NCI-H1694 treated with DMSO at 0.1 percent for 48 hours (cell line): ENCODE measurements around the gene ADAMTS17.
"Not testable (repeated sequence)": the region's sequence is repeated elsewhere in the genome, so short reads cannot be mapped to it uniquely, and the experiment has no call there.

Experiments used
- DNase-seq: peaks from one replicate; lab custom pipeline; 2025; lab: John Stamatoyannopoulos, UW

ADAMTS17 gene

DNA sequence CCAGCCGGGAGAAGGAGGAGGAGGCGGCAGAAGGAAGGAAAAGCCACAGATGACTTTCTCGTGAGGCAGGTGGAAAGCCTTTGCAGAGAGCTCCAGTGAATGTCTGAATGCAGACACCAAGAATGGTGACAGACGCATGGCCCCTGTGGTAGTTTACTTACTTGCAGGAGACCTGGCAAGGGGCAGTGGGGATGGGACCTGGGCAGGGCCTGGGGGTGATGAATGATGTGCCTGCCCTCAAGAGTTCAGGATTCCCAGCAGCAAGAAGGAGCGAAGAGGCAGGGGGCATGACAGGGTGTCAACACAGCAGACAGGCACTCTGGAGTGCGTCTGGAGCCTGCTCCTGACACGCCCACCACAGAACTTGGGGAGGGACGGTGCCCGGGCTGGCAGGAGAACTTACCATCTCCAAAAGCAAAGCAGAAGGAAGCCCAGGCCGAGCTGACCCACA is 348.1 kb downstream of the ADAMTS17 start:
- DNase-seq: no peak

DNA sequence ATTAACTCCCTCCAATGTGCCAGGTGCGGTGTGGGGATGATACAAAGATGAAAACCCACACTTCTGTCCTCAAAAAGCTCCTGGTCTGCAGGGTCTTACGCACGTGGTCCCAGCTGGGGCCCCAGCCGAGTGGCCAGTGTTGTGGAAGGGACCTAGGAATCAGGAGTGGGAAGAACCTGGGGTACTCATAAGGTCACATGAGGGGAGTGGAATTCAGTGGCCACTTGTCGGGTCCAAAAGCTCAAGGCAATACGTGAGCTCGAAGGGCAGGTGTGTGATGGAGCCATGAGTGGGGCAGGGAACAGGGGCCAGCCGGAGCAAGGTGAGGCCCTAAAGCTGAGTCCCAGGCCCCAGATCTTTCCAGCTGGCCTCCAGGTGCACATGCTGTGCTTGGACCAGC is 348.5 kb downstream of the ADAMTS17 start:
- no peak for DNase-seq

DNA sequence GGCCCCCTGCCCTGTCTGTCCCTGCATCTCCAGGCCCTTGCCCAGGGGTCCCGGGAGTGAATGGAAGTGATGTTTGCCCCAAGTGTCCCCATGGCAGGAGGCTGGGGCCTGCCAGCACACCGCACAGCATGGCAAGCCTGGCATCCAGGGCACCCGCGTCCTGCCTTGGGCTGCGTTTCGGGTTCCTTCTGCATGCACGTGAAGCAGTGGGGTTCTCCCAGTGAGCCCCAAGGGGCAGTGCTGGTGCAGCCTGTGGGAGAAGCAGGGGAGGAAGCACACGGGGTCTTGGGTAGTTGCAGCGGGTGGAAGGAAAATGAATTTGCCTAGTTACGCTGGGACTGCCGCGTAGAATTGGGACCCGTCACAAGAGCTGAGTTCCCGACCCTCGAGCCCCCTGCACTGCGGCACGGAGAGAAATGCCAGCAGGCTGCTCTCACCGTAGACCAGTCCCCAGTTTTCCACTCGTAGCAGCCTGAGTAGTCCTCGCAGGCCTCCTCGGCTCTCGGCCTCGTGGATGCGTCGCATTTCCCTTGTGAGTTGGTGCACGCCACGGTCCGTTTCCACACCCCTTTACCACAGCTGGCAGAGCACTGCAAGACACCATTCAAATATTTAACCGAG is 349.1 kb downstream of the ADAMTS17 start:
- no peak for DNase-seq

DNA sequence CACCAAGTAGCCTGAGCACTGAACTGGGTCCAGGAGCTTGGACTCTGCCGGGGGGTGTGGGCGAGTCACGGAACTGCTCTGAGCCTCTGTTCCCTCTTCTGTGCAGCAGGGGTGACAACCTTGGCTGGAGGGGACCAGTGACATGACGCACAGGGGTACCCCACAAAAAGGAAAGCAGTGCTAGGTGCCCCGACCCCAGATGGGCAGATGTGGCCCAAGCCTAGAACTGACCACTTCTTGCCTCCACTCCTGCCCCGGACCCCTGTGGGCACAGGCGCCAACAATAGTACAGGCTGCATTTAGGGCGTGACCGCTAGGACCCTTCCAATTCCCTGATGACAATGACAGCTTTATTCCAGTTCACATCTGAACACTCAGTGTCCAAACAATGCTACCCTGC is 352.7 kb downstream of the ADAMTS17 start:
- DNase-seq: no peak

DNA sequence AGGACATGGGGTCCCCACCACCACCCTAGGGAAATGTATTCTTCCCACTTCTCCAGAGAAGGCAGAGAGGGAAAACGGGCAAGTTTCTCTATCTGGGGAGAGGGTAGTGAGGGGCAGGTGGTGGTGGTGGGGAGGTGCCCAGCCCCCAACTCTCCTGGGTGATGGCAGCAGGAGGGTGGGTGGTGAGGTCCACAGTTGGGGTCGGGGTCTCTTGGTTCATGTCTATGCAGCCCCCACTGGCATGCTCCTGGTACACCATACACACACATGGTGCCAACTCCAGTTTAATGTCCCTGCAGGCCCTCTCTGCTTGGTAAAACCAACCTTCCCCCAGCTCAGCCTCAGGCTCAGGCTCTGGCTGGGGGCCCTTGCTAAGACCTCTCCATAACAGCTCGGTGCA is 354.1 kb downstream of the ADAMTS17 start:
- no peak for DNase-seq

DNA sequence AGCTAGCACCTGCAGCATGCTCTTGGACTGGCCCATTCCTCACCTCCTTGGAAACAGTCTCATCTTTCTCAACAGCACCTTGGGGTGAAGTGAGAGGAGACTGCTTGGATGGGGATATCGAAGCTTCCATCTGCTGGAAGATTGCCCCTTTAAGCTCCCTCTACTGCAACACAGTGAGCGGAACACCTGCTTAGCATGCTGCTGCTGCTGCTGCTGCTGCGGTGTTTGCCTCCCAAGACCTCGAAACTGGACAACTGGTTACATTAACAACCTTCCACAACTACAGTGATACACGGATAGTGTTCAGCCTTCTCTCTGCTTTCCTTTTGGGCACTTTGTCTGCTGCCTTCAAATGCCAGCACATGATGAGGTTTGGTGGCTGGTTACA is 354.7 kb downstream of the ADAMTS17 start:
- no peak for DNase-seq

DNA sequence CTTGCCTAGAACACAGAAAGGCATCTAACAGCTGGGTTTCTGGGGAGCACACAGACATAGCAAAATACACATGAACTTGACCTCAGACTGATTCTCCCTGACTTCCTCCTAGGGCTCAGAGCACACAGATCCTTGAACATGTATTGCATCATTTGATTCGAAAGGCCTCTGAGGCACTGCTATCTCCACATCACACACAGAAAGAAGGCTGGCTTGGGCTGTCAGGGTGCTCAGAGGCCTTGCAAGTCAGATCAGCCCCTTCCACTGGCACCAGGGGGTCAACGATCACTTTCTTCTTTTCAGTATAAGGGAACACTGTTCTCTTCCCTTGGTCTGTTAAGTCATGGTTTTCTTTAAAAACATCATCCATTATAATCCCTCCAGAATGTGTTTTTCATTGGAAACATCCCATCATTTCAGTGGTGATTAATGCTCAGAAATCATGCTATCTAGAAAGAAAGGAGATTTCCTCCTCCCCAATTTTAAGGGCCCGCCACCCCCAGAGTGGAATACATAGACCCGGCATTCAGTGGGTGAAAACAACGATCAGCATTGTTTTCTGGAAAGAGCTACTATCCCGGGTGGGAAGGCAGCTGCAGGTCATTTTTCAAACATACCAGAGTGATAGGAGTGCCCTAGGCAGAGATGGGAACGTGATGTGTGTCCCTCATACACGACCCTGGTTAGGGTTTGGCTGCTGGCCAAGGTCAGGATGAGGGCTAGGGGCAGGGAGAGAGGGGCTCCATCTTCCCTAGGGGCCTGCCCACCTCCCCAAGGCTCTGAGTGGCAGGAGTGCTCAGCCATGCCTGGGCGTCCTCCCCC is 355.3 kb downstream of the ADAMTS17 start:
- DNase-seq: no peak

DNA sequence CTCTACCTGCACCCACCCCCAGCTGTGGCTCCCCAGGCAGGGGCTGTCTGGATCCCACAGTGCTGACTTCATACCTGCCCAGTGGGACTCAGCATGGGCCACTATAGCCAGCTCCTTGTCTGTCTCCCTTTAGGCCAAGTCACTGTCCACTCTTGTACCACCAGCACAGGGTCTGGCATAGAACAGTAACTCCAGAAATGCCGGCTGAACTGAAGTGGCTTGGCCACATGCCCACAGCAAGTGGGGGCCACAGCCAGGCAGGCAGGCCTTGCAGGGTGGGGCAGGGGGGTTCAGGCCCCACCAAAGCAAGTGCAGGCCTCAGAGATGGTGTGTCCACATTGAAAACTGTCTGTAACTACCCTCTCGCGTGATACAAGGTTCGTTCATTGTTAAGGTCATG is 355.9 kb downstream of the ADAMTS17 start:
- DNase-seq: no peak

DNA sequence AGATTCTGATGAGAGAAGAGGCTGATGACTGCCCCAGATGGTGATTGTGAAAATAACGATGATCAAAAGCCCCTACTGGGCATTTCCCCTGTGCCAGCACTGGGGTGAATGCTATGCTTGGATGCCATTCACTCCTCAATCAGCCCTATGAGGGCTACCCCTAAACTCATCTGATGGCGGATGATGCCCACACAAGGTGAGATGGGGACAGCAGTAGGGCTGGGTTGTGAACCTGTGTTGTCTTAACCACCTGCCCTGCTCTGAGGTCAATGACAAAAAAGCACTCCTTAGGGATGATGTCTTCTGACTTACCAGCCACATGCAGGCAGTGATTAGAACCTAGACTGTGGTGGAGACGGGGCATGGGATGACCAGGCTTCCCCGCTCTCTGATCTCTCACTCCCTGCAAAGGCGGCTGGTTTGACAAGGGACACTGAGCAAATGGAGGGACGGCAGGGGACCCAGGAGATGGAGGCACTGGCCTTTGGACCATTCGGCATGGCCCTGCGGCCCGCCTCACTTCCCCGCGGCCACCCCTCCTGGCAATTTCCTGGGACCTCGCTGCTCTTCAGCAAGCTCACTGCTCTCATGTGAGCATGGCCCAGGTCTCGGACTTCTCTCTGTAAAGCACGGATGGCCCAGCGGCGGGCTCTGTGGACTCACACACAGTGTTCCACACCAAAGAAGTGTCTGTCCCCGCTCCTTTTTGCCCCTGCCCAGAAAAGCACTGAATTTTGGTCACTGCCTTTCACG is 357.1 kb downstream of the ADAMTS17 start:
- DNase-seq: no peak

DNA sequence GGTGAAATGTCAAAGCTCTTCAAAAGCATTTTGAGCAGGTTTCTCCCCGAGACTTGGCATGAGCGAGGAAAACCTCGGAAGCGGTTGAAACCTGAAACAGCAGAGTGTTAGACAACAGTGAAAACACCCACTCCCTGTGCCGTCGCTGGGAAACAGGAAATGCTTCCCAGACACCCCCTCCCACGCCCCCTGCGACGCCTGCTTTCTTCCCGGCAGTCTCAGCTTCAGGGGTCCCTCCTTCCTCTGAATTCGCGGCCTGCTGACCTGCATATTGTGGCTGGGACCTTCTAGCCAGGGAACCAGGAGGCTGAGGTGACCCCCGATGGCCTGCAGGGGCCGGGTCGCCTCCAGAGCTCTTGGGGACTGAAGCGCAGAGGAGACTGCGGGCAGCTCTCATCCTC is 357.9 kb downstream of the ADAMTS17 start:
- DNase-seq: no peak

DNA sequence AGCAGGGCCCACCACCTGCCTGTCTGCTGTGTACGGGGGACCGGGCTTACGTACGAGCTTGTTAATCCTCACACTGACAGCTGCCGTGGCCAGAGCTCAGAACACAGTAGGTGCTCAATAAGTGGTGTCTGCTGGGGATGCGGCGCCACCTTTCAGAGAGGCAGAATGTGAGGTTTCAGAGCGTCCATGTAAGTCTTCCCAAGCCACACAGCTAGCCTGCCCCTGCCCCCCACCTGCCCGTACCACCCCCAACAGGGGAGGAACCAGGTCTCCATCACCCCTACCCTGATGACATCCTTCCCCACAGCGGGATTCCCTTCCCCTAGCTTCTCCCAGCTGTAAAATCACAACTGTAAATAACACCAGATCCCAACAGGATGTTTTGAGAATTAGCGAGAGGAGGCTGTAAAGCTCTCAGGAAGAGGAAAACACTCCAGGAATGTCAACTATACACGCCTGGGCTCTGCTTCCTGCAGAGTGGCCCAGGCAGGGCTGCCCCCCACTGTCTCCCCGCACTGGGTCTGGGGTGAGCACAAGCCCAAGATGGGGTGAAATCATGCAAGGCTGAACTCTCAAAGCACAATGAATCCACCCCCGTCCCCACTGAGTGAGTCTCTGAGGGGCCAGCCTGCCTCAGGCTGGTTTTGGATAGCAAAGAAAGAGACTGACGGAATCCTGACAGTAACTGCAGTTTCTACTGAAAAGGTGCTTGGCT is 358.4 kb downstream of the ADAMTS17 start:
- no peak for DNase-seq

DNA sequence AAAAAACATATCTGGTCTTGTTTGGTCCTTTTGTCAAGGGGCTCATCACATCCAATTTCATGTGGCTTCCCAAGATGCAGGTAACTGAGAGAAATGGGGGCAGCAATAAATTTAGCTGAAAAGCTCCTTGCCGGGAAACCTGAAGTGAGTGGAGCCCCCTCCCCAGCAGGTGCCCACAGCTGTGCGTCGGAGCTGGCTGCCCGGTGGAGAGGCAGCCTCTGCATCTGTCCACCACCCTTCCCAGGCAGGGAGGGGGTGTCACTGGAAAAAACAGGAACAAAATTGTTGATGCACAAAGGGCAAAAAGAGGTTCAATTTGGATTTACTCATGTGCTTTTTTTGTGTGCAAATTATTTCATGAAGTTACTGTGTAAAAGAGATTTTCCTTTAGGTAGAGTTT is 359.1 kb downstream of the ADAMTS17 start:
- DNase-seq: no peak

DNA sequence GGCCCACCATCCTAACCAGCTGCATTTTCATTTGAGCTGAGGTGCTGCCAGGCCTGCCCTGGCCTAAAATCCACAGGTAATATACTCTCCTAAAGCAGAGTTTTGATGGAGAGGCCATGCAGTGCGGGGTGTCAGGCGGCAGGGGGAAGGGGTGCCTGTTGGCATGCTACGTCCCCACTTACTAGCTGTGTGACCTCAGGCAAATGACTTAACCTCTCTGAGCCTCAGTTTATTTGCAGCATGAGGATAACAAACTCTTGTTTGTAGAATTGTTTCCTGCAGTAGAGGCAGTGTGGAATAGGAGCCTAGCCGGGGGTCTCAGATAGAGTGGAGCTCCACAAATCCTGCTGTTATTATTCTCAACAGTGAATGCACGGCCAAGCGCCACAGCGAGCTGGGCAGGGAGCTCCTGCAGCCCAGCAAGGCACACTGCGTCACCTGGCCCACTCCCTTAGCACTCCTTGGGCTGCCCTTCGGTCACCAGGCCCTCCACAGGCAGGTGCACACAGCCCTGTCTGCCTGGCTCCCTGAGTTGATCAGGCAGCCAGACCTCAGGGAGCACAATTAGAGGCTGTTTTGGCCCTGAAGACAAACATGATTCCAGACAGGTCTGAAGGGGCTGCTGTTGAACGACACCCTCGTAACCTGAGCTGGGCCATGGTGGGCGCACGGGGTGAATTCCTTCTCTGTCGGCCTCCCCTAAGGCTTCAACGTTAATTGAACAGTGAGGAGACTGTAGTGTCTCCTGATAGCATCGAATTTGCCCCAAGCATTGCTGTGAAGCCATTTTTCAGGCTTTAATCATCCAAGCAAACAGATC is 359.7 kb downstream of the ADAMTS17 start:
- DNase-seq: no peak

DNA sequence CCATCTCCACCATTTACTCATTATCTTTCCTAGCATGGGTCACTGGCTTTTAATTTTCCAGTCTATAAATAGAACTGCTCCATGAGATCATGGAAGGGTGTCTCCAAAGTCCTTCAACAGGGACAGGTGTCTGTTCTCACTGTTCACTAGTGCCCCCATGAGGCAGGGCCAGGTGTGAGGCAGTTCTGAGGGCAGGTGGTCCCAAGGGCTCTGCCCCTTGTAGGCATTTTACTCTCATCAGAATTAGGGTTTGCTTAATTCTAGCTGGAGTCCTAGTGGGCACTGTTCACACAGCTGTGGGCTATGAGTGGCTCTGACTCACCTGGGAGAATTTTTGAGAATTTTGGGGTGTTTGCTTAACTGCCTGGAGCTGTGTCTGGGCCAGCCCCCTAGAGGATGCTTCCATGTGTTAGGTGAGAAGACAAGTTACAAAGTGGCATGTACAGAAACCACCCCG is 360.6 kb downstream of the ADAMTS17 start:
- no peak for DNase-seq

DNA sequence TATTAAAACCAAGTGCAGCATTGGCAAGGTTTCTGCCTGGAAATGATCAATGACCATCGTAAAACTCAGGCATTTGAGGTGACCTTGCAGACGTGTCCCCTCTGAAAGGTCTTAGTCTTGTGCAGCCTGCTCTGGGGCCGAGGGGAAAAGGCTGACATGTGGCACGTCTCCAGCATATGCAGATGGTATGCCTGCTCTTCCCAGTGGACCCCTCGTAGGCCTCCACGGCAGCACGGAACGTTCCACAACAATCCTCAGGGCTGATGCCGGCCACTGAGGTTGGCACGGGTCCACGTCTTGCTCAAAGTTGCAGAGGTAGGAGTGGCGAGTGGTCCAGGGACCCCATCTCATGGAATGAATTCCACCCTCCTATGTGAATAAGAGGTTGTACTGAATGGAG is 361.0 kb downstream of the ADAMTS17 start:
- DNase-seq: no peak

DNA sequence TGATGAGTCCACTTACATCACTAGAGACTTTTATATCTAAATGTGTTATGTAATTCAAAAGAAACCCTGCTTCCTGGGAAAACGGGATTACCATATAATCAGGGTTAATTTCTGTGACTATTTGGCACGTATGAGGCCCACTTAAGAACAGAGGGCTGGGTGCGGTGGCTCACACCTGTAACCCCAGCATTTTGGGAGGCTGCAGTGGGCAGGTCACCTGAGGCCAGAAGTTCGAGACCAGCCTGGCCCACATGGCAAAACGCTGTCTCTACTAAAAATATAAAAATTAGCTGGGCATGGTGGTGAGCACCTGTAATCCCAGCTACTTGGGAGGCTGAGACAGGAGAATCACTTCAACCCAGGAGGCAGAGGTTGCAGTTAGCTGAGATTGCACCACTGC is 361.9 kb downstream of the ADAMTS17 start:
- not testable (repeated sequence) for DNase-seq

DNA sequence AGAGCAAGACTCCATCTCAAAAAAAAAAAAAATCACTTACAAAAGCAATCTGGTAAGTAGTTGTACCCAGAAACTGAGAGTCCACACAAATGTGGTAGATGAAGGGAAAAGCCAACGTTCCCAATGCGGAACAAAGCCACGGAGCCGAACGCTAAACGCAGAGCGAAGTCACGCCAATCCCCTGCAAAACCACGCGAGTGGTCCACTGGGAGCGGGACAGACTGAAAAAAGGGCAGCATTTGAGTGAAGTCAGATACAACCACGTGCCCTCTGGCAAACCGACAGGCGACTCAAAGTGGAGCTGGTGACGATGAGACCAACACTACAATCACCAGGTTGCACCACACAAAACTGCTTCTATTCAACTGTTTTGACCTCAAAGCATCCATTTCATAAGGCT is 362.4 kb downstream of the ADAMTS17 start:
- DNase-seq: no peak

DNA sequence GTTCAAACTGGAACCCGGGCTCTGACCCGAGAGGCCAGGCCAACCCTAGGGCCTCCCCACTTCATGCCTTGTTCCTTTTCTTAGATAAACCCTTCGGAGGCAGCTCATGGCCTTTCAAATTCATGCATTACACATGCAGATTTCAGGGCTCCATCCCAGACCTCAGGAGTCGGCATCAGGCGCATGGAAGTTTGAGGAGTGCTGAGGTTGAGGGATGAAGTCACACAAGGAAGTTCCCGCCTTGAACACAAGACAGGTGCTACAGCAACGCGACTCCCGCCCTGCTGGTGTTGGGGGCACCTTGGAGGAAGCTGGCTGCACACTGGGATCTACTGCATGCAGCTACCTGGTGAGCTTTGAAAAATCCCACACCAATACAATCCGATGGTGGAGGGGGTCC is 363.3 kb downstream of the ADAMTS17 start:
- DNase-seq: no peak

DNA sequence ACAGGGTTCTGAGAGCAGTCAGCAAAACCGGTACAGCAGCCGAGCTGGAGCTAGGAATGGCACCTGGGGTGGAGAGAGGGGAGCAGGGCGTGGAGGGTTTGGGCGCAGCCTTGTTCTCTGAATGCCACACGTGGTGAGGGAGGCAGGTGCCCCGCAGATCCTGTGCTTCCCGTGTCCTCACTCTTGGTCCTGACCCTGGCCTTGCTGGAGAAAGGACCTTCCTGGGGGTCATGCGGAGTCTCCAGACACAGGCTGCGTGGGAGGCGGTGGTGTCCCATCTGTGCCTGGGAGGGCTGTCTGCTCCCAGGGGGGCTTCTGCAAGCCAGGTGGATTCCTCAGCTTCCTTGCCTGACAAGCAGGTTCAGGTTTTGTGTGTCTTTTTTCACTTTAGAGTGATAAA is 363.8 kb downstream of the ADAMTS17 start:
- no peak for DNase-seq

DNA sequence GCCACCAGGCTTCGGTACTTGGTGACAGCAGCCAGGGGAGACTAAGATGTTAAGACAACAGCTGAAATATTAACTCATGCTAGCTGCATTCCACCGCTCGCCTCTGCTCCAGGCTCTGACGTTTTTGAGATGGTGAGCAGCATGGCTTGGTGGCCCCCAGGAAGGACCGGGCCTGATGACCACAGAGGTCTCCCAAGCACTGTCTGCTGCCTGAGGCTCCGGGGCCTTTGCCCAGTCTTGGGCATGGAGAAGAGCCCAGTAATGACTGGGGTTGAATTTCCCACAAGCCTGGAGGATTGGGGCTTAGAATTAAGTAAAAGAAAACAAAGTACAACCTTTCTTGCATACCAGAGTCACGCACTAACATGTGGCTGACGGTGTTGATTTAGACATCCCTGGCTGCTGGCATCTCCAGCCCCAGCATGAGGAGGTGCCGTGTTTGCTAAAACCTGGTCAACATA is 364.9 kb downstream of the ADAMTS17 start:
- no peak for DNase-seq

DNA sequence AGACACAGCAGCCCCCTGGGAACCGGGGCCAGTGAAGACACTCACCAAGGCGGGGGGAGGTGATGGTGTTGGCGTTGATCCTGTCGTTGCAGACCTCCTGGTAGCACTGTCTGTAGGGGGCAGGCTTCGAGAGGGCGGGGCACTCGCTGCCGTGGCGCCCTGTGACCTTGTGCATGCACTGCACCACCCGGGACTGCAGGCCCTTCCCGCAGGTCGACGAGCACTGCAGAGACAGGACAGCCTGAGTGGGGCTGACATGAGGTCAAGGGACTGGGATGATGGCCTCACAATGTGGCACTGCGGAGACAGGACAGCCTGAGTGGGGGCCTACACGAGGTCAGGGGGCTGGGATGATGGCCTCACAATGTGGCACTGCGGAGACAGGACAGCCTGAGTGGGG is 365.8 kb downstream of the ADAMTS17 start:
- no peak for DNase-seq
